HepG2 (cell line): ENCODE results near the gene COMP. TPM values are rescaled to one million over a fixed set of nuclear protein-coding genes. Genes with fewer than 3 reads are reported as not detected.
A peak's percentile ranks its signal among the peaks of the same experiment; 100 is the strongest.

Source experiments
- ATAC-seq: fragments of 200-7000 bp; cut with Tn5 transposase; 3 replicates; pipeline ENCODE4 v1.9.1; 2020; ENCODE audit warnings: mild to moderate bottlenecking, moderate library complexity
- BruUV-seq: library from RNA; stranded (reverse); fragments of 400-500 nt; replicated peaks from 2 replicates; lab custom pipeline; 2021; lab: Mats Ljungman, UMichigan
- CTCF ChIA-PET: fragments of 300-600 bp; formaldehyde crosslinking; extraction: SDS; loops from one replicate; lab custom pipeline; 2021; ENCODE audit warnings: low total read pairs, inconsistent platforms, low intra/inter-chr PET ratio; lab: Yijun Ruan, JAX
- POLR2A ChIA-PET: fragments of 350-600 bp; sonication (Branson Sonifier 250); formaldehyde crosslinking; loops from one replicate; lab custom pipeline; 2020; ENCODE audit warnings: antibody characterized with exemption, inconsistent platforms; lab: Yijun Ruan, JAX
- DNase-seq: peaks from one replicate; pipeline ENCODE4 v3.0.0-alpha.2; 2015; ENCODE audit warnings: low spot score
- FAIRE-seq: peaks from 3 replicates; lab custom pipeline; 2011; peaks lifted over from hg19 to GRCh38; lab: Jason Lieb, UNC
- H2AFZ ChIP-seq: one replicate; pipeline ENCODE4 v1.6.1; 2011; ENCODE audit warnings: low read length, inconsistent platforms
- H3K27ac ChIP-seq: fragments of 300-600 bp; 3 replicates; pipeline ENCODE4 v1.8.0; 2011; ENCODE audit warnings: mixed run types, mild to moderate bottlenecking, mixed read lengths, low read length, inconsistent platforms; ENCODE audit not compliant: insufficient read depth; ENCODE audit errors: extremely low read length
- H3K27me3 ChIP-seq, 2 experiments: fragments of 200-600 bp in 1 of 2; 2 replicates in 1 of 2; 3 replicates in 1 of 2; pipeline versions ENCODE4 v1.6.0 to v1.8.0; 2011; ENCODE audit warnings: low read length in 2 of 2, mild to moderate bottlenecking in 2 of 2, moderate library complexity in 2 of 2, inconsistent platforms in 1 of 2; ENCODE audit not compliant: insufficient read depth in 2 of 2, control insufficient read depth in 1 of 2
- H3K36me3 ChIP-seq, 2 experiments: fragments of 200-600 bp in 1 of 2; replicated peaks in 1 of 2; 2 replicates in 1 of 2; 3 replicates in 1 of 2; pipeline versions ENCODE4 v1.5.1 to v1.8.0; 2011; ENCODE audit warnings: low read length in 2 of 2, inconsistent platforms in 1 of 2; ENCODE audit not compliant: insufficient read depth in 2 of 2, control insufficient read depth in 1 of 2
- H3K4me1 ChIP-seq: 2 replicates; pipeline ENCODE4 v1.5.1; 2012; ENCODE audit warnings: low read length, inconsistent platforms; ENCODE audit not compliant: insufficient read depth
- H3K4me2 ChIP-seq: 2 replicates; pipeline ENCODE4 v1.6.0; 2011; ENCODE audit warnings: low read depth, low read length, inconsistent platforms
- H3K4me3 ChIP-seq, 3 experiments: fragments of 200-600 bp in 1 of 3; sonication (generic), shearing (Covaris generic) in 1 of 3; replicated peaks in 1 of 3; 2 replicates each; pipeline ENCODE4 v1.5.1; 2011 to 2016; ENCODE audit warnings: low read length in 3 of 3, inconsistent platforms in 2 of 3, low read depth in 2 of 3, mild to moderate bottlenecking in 2 of 3, control low read depth in 1 of 3, mixed read lengths in 1 of 3; ENCODE audit not compliant: insufficient read depth in 1 of 3
- H3K79me2 ChIP-seq: one replicate; pipeline ENCODE4 v1.6.1; 2011; ENCODE audit warnings: low read length, inconsistent platforms; ENCODE audit not compliant: insufficient read depth
- H3K9ac ChIP-seq: 2 replicates; pipeline ENCODE4 v1.6.0; 2011; ENCODE audit warnings: mild to moderate bottlenecking, low read depth, low read length, inconsistent platforms; ENCODE audit not compliant: insufficient read depth
- H3K9me3 ChIP-seq: 2 replicates; pipeline ENCODE4 v1.5.1; 2012; ENCODE audit warnings: mild to moderate bottlenecking, low read length
- H4K20me1 ChIP-seq: 2 replicates; pipeline ENCODE4 v1.6.0; 2011; ENCODE audit warnings: inconsistent platforms, mild to moderate bottlenecking, low read length, moderate library complexity; ENCODE audit not compliant: insufficient read depth
- CBX2 ChIP-seq, 2 experiments: fragments of 200-600 bp in 1 of 2; sonication (generic); formaldehyde crosslinking in 1 of 2; IDR thresholded peaks; 2 replicates each; pipeline versions ENCODE4 v1.7.0 to v1.8.1; 2018 to 2022; ENCODE audit warnings: low read depth in 2 of 2, low read length in 1 of 2, mild to moderate bottlenecking in 1 of 2, missing genetic modification reagents in 1 of 2
- GATAD2A ChIP-seq: IDR thresholded peaks from 2 replicates; pipeline ENCODE4 v1.6.1; 2016
- HNF1B ChIP-seq: sonication (generic); formaldehyde crosslinking; IDR thresholded peaks from 2 replicates; pipeline ENCODE4 v1.5.1; 2020; ENCODE audit warnings: mild to moderate bottlenecking, moderate library complexity, missing genetic modification reagents
- HNRNPK ChIP-seq: fragments of 200-400 bp; formaldehyde crosslinking; IDR thresholded peaks from 2 replicates; pipeline ENCODE4 v1.6.1; 2018; ENCODE audit warnings: low read length, low read depth, moderate library complexity, mild to moderate bottlenecking; ENCODE audit not compliant: poor library complexity, severe bottlenecking
- KDM5A ChIP-seq: fragments of 200-600 bp; sonication (generic); IDR thresholded peaks from 2 replicates; pipeline ENCODE4 v1.7.0; 2018; ENCODE audit warnings: antibody characterized with exemption, mild to moderate bottlenecking, low read length, borderline replicate concordance
- MATR3 ChIP-seq: sonication (generic); formaldehyde crosslinking; IDR thresholded peaks from 2 replicates; pipeline ENCODE4 v1.4.0; 2020; ENCODE audit warnings: missing genetic modification reagents
- MEF2D ChIP-seq: sonication (generic); formaldehyde crosslinking; IDR thresholded peaks from 2 replicates; pipeline ENCODE4 v1.5.1; 2020; ENCODE audit warnings: mild to moderate bottlenecking, missing genetic modification reagents
- NFATC3 ChIP-seq: sonication (generic); formaldehyde crosslinking; IDR thresholded peaks from 2 replicates; pipeline ENCODE4 v1.5.1; 2020; ENCODE audit warnings: mild to moderate bottlenecking, missing genetic modification reagents
- PCBP2 ChIP-seq: fragments of 200-400 bp; formaldehyde crosslinking; optimal IDR thresholded peaks from 2 replicates; pipeline ENCODE3; 2018; ENCODE audit warnings: low read length, low read depth; ENCODE audit not compliant: poor library complexity, severe bottlenecking
- RBM22 ChIP-seq: fragments of 200-400 bp; formaldehyde crosslinking; optimal IDR thresholded peaks from 2 replicates; pipeline ENCODE3; 2017; ENCODE audit warnings: mild to moderate bottlenecking, low read length, moderate library complexity
- TEAD2 ChIP-seq: sonication (generic); formaldehyde crosslinking; IDR thresholded peaks from 2 replicates; pipeline ENCODE4 v1.9.0; 2021; ENCODE audit warnings: missing genetic modification reagents
- YY1 ChIP-seq: IDR thresholded peaks from 2 replicates; pipeline ENCODE4 v1.6.1; 2011; ENCODE audit warnings: low read length, low read depth, moderate library complexity, mild to moderate bottlenecking; ENCODE audit not compliant: insufficient read depth, insufficient replicate concordance
- ZFP36L1 ChIP-seq: sonication (generic); formaldehyde crosslinking; IDR thresholded peaks from 2 replicates; pipeline ENCODE4 v1.8.0; 2022; ENCODE audit warnings: mild to moderate bottlenecking, missing genetic modification reagents, moderate library complexity
- ZNF709 ChIP-seq: sonication (generic); formaldehyde crosslinking; IDR thresholded peaks from 2 replicates; pipeline ENCODE4 v1.5.0; 2020; ENCODE audit warnings: mild to moderate bottlenecking, missing genetic modification reagents
- whole genome bisulfite sequencing: methylation state at CpG from one replicate; pipeline ENCODE4 v1.1.6; 2017; ENCODE audit warnings: low lambda C conversion rate; 5-methylcytosine and 5-hydroxymethylcytosine counted together
- in situ Hi-C: cut with HindIII; loops from 2 replicates; pipeline ENCODE4 v1.10.0; 2017; ENCODE audit warnings: low pct_unique_long_range_greater_than_20kb; ENCODE audit not compliant: extremely low pct_ligation_motif_present
- intact Hi-C: fragments of 100-400 bp; cut with micrococcal nuclease; formaldehyde crosslinking; loops from one replicate; pipeline ENCODE4 v1.10.0; 2022; ENCODE audit not compliant: unreplicated experiment
- polyA plus RNA-seq, 8 experiments: library from polyadenylated mRNA; depleted of rRNA in 3 of 8; stranded (reverse) in 7 of 8; unstranded in 1 of 8; fragments of >200 nt; fragmentation: Illumina TruSeq in 4 of 8; extraction: Trizol in 4 of 8; gene quantifications; 2 replicates each; pipeline versions ENCODE4 v1.2.1 to v1.2.3, GENCODE V29; 2011 to 2016; ENCODE audit warnings: low read depth in 4 of 8, missing spikeins in 1 of 8, mixed read lengths in 1 of 8; ENCODE audit not compliant: insufficient read depth in 1 of 8
- total RNA-seq, 5 experiments: library from RNA; depleted of rRNA; stranded (reverse); fragments of >200 nt; fragmentation: Illumina TruSeq; extraction: Trizol; gene quantifications; 2 replicates each; pipeline ENCODE4 v1.2.3, GENCODE V29; 2016; ENCODE audit warnings: low read depth in 1 of 5

Gene COMP
- total and polyA plus RNA-seq, 2 of the 13 experiments (the other 11 are each of a cell fraction or from before 2014, with no cell fraction given) = 0.04 to 0.13 TPM

GRCh38 chr19:18789422-18789869, 1.7 kb downstream of the COMP start:
- 49% methylated on average over 24 of the region's 38 CpGs for WGBS
- in situ Hi-C loops (loop anchor here (5.0 kb wide), 1 partner anchor 53 kb away; no protein-coding TSS in a partner anchor), intact Hi-C loops (no loop called here)
- no TSS peak for BruUV-seq
- Histone ChIP-seq H2AFZ (no peak overlapping the region), H3K79me2 (no peaks in the 10 kb centered on the region), H3K27ac (no peak overlapping the region), H3K4me3 (peak overlapping the region in 1 of 3 experiments; percentile 16; a peak in 1 of 6 replicates), H3K36me3 (no peaks in the 10 kb centered on the region), H3K9ac (no peak overlapping the region), H3K27me3 (peaks cover 11 to 72% of the 10 kb centered on the region in 2 experiments), H3K4me1 (peaks cover 28% of the 10 kb centered on the region; the same call in 1 of the 2 replicates), H3K4me2 (0 out of 2 replicates have a peak overlapping the region, but pooled peaks have one; percentile 7), H3K9me3 (no peaks in the 10 kb centered on the region), H4K20me1 (no peaks in the 10 kb centered on the region)
- DNase-seq (no peak), ATAC-seq (no peak), FAIRE-seq (no peak)
- POLR2A ChIA-PET = no interaction called here
- TF ChIP-seq RBM22 (no peak), HNRNPK (no peak), ZFP36L1 (CRISPR knock-in tag) (no peak), KDM5A (no peak), PCBP2 (no peak), MATR3 (CRISPR knock-in tag) (no peak), TEAD2 (CRISPR knock-in tag) (no peak), NFATC3 (CRISPR knock-in tag) (no peak), ZNF709 (CRISPR knock-in tag) (no peak), GATAD2A (no peak), MEF2D (CRISPR knock-in tag) (no peak), YY1 (no peak), CBX2 (IDR thresholded peaks at IDR 0.05; ENCODE audit: low read depth, low read length) (no peak), CBX2 (CRISPR knock-in tag; IDR thresholded peaks at IDR 0.05; ENCODE audit: low read depth) (no peak), HNF1B (CRISPR knock-in tag) (no peak)
- CTCF ChIA-PET = no interaction called here
